Ishikawa (cell line): Measurements from ENCODE around the gene KNDC1.

Source experiments
- CREB1 ChIP-seq: IDR thresholded peaks from 2 replicates; pipeline ENCODE4 v1.6.1; 2012; ENCODE audit warnings: low read depth
- FOXM1 ChIP-seq: IDR thresholded peaks from 2 replicates; pipeline ENCODE4 v1.6.1; 2012; ENCODE audit warnings: low read depth, borderline replicate concordance
- NFIC ChIP-seq: IDR thresholded peaks from 2 replicates; pipeline ENCODE4 v1.6.1; 2012
- TEAD4 ChIP-seq: IDR thresholded peaks from 2 replicates; pipeline ENCODE4 v1.6.1; 2012
- TF ChIP-seq, protein P1 (sequence below): IDR thresholded peaks from 2 replicates; pipeline ENCODE4 v1.6.1; 2012
- TF ChIP-seq, protein P2 (sequence below): IDR thresholded peaks from 2 replicates; pipeline ENCODE4 v1.6.1; 2012; ENCODE audit warnings: low read depth, mild to moderate bottlenecking
- TF ChIP-seq, protein P3 (sequence below): IDR thresholded peaks from 2 replicates; pipeline ENCODE4 v1.6.1; 2012

GRCh38 chr10:133206356-133207040, 46.5 kb downstream of the KNDC1 start:
- TF ChIP-seq, protein P1, sequence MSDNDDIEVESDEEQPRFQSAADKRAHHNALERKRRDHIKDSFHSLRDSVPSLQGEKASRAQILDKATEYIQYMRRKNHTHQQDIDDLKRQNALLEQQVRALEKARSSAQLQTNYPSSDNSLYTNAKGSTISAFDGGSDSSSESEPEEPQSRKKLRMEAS, result no peak
- TF ChIP-seq TEAD4, result no peak
- TF ChIP-seq, protein P2, sequence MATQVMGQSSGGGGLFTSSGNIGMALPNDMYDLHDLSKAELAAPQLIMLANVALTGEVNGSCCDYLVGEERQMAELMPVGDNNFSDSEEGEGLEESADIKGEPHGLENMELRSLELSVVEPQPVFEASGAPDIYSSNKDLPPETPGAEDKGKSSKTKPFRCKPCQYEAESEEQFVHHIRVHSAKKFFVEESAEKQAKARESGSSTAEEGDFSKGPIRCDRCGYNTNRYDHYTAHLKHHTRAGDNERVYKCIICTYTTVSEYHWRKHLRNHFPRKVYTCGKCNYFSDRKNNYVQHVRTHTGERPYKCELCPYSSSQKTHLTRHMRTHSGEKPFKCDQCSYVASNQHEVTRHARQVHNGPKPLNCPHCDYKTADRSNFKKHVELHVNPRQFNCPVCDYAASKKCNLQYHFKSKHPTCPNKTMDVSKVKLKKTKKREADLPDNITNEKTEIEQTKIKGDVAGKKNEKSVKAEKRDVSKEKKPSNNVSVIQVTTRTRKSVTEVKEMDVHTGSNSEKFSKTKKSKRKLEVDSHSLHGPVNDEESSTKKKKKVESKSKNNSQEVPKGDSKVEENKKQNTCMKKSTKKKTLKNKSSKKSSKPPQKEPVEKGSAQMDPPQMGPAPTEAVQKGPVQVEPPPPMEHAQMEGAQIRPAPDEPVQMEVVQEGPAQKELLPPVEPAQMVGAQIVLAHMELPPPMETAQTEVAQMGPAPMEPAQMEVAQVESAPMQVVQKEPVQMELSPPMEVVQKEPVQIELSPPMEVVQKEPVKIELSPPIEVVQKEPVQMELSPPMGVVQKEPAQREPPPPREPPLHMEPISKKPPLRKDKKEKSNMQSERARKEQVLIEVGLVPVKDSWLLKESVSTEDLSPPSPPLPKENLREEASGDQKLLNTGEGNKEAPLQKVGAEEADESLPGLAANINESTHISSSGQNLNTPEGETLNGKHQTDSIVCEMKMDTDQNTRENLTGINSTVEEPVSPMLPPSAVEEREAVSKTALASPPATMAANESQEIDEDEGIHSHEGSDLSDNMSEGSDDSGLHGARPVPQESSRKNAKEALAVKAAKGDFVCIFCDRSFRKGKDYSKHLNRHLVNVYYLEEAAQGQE, result no peak
- no peak for TF ChIP-seq NFIC
- no peak for TF ChIP-seq FOXM1
- TF ChIP-seq, protein P3, sequence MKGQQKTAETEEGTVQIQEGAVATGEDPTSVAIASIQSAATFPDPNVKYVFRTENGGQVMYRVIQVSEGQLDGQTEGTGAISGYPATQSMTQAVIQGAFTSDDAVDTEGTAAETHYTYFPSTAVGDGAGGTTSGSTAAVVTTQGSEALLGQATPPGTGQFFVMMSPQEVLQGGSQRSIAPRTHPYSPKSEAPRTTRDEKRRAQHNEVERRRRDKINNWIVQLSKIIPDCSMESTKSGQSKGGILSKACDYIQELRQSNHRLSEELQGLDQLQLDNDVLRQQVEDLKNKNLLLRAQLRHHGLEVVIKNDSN, result no peak
- TF ChIP-seq CREB1, result no peak
